Immature natural killer cell (primary cell): ENCODE measurements around the gene INPP4A. TPM values are rescaled to one million over a fixed set of nuclear protein-coding genes. Genes with fewer than 3 reads are reported as not detected.

Experiments used
- DNase-seq, 3 donors: peaks; one replicate each; pipeline ENCODE4 v3.0.0; 2022; ENCODE audit warnings: mixed read lengths in 1 of 3
- H3K27ac Mint-ChIP-seq, 6 donors: one replicate each; pipeline ENCODE4 v1.8.0; 2020; ENCODE audit warnings: mixed read lengths in 6 of 6, mild to moderate bottlenecking in 5 of 6, inconsistent platforms in 4 of 6, moderate library complexity in 3 of 6
- H3K27me3 Mint-ChIP-seq, 3 donors: one replicate each; pipeline ENCODE4 v1.8.0; 2020 to 2021; ENCODE audit warnings: low read depth in 3 of 3, mild to moderate bottlenecking in 3 of 3, mixed read lengths in 3 of 3, moderate library complexity in 3 of 3, inconsistent platforms in 1 of 3
- H3K36me3 Mint-ChIP-seq, 3 donors: one replicate each; pipeline ENCODE4 v1.8.0; 2020; ENCODE audit warnings: mixed read lengths in 3 of 3, inconsistent platforms in 2 of 3, mild to moderate bottlenecking in 2 of 3
- H3K4me1 Mint-ChIP-seq, 2 donors: one replicate each; pipeline ENCODE4 v1.8.0; 2020; ENCODE audit warnings: inconsistent platforms in 2 of 2, mild to moderate bottlenecking in 2 of 2, mixed read lengths in 2 of 2, moderate library complexity in 1 of 2
- H3K4me3 Mint-ChIP-seq, 5 donors: one replicate each; pipeline ENCODE4 v1.8.0; 2020; ENCODE audit warnings: mild to moderate bottlenecking in 5 of 5, mixed read lengths in 5 of 5, inconsistent platforms in 3 of 5, moderate library complexity in 3 of 5
- H3K9me3 Mint-ChIP-seq, 6 donors: one replicate each; pipeline ENCODE4 v1.8.0; 2020; ENCODE audit warnings: mild to moderate bottlenecking in 6 of 6, mixed read lengths in 6 of 6, inconsistent platforms in 4 of 6, moderate library complexity in 3 of 6
- polyA plus RNA-seq, 3 donors: library from polyadenylated mRNA; unstranded; fragments of 300-500 nt; fragmentation: Illumina TruSeq; gene quantifications; one replicate each; pipeline ENCODE4 v1.2.3, GENCODE V29; 2021

INPP4A gene
- polyA plus RNA-seq, 3 donors from 2014 or later, result 34.1 to 101 (median 35.0) TPM

GRCh38 chr2:98478088-98478551 lies 33.5 kb downstream of the INPP4A start:
- H3K27me3 Mint-ChIP-seq, result peaks cover 0 to 8% (median 5%) of the 10 kb centered on the region in 3 donors
- no peaks in the 10 kb centered on the region for H3K9me3 Mint-ChIP-seq
- peak overlapping the region; percentile 62 to 76 (median 74) for H3K4me3 Mint-ChIP-seq
- no peak for DNase-seq
- no peaks in the 10 kb centered on the region for H3K36me3 Mint-ChIP-seq
- H3K27ac Mint-ChIP-seq, result peak overlapping the region; percentile 82 to 94 (median 87)
- H3K4me1 Mint-ChIP-seq, result peaks cover 97 to 100% of the 10 kb centered on the region in 2 donors

GRCh38 chr2:98478907-98479306 lies 34.2 kb downstream of the INPP4A start:
- Mint-ChIP-seq H3K4me1 (peaks cover 97 to 100% of the 10 kb centered on the region in 2 donors), H3K27me3 (peaks cover 0 to 6% (median 5%) of the 10 kb centered on the region in 3 donors)
- no peak for DNase-seq

GRCh38 chr2:98479371-98479770 lies 34.7 kb downstream of the INPP4A start:
- Mint-ChIP-seq H3K4me3 (peak overlapping the region; percentile 62 to 76 (median 74)), H3K27ac (peak overlapping the region; percentile 82 to 94 (median 87)), H3K4me1 (peaks cover 97 to 100% of the 10 kb centered on the region in 2 donors), H3K36me3 (no peaks in the 10 kb centered on the region), H3K9me3 (no peaks in the 10 kb centered on the region), H3K27me3 (peaks cover 2 to 7% (median 2%) of the 10 kb centered on the region in 3 donors)
- no peak for DNase-seq

More at GRCh38 chr2:98478907-98479306, 34.2 kb downstream of the INPP4A start:
- Mint-ChIP-seq H3K4me3 (peak overlapping the region; percentile 62 to 76 (median 74)), H3K9me3 (no peaks in the 10 kb centered on the region), H3K36me3 (no peaks in the 10 kb centered on the region), H3K27ac (peak overlapping the region; percentile 82 to 94 (median 87))

GRCh38 chr2:98479959-98480524 lies 35.4 kb downstream of the INPP4A start:
- H3K4me3 Mint-ChIP-seq, result peak overlapping the region; percentile 41 to 76 (median 67)
- H3K9me3 Mint-ChIP-seq, result no peaks in the 10 kb centered on the region
- H3K27ac Mint-ChIP-seq, result peak overlapping the region; percentile 82 to 94 (median 87)
- peaks cover 2 to 7% (median 2%) of the 10 kb centered on the region in 3 donors for H3K27me3 Mint-ChIP-seq
- peak in 2 of 3 donors; percentile 52 to 56 for DNase-seq
- H3K36me3 Mint-ChIP-seq, result no peaks in the 10 kb centered on the region
- peaks cover 97 to 100% of the 10 kb centered on the region in 2 donors for H3K4me1 Mint-ChIP-seq

GRCh38 chr2:98480598-98480997 lies 35.9 kb downstream of the INPP4A start:
- H3K9me3 Mint-ChIP-seq, result no peaks in the 10 kb centered on the region
- DNase-seq, result no peak
- H3K4me3 Mint-ChIP-seq, result peak overlapping the region in 4 of 5 donors; percentile 23 to 76 (median 52)
- peaks cover 97 to 100% of the 10 kb centered on the region in 2 donors for H3K4me1 Mint-ChIP-seq
- H3K27ac Mint-ChIP-seq, result peak overlapping the region; percentile 82 to 94 (median 87)
- H3K27me3 Mint-ChIP-seq, result peaks cover 2 to 7% (median 2%) of the 10 kb centered on the region in 3 donors
- H3K36me3 Mint-ChIP-seq, result no peaks in the 10 kb centered on the region

- Mint-ChIP-seq H3K9me3 (no peaks in the 10 kb centered on the region), H3K36me3 (no peaks in the 10 kb centered on the region), H3K27me3 (peaks cover 2 to 7% (median 2%) of the 10 kb centered on the region in 3 donors), H3K4me3 (peak overlapping the region in 3 of 5 donors; percentile 21 to 38 (median 36)), H3K27ac (peak overlapping the region in 5 of 6 donors; percentile 70 to 82 (median 79)), H3K4me1 (peaks cover 97 to 100% of the 10 kb centered on the region in 2 donors)
- no peak for DNase-seq
Measured at GRCh38 chr2:98482362-98482761, 37.7 kb downstream of the INPP4A start.

GRCh38 chr2:98483257-98483861 lies 38.7 kb downstream of the INPP4A start:
- peaks cover 2 to 4% (median 2%) of the 10 kb centered on the region in 3 donors for H3K27me3 Mint-ChIP-seq
- H3K27ac Mint-ChIP-seq, result peak overlapping the region; percentile 77 to 94 (median 82)
- DNase-seq, result no peak
- no peaks in the 10 kb centered on the region for H3K36me3 Mint-ChIP-seq
- H3K4me3 Mint-ChIP-seq, result peak overlapping the region; percentile 42 to 79 (median 55)
- H3K9me3 Mint-ChIP-seq, result no peaks in the 10 kb centered on the region
- H3K4me1 Mint-ChIP-seq, result peaks cover 97 to 100% of the 10 kb centered on the region in 2 donors

GRCh38 chr2:98484121-98484557 lies 39.5 kb downstream of the INPP4A start:
- Mint-ChIP-seq H3K27ac (peak overlapping the region; percentile 77 to 94 (median 82)), H3K27me3 (peaks cover 2% of the 10 kb centered on the region in 3 donors), H3K4me1 (peaks cover 97 to 100% of the 10 kb centered on the region in 2 donors), H3K36me3 (no peaks in the 10 kb centered on the region), H3K9me3 (no peaks in the 10 kb centered on the region), H3K4me3 (peak overlapping the region; percentile 42 to 79 (median 55))
- no peak for DNase-seq

- H3K4me3 Mint-ChIP-seq, result peak overlapping the region; percentile 28 to 65 (median 50)
- peaks cover 2% of the 10 kb centered on the region in 3 donors for H3K27me3 Mint-ChIP-seq
- H3K27ac Mint-ChIP-seq, result peak overlapping the region; percentile 72 to 94 (median 81)
- H3K36me3 Mint-ChIP-seq, result no peaks in the 10 kb centered on the region
- H3K9me3 Mint-ChIP-seq, result no peaks in the 10 kb centered on the region
- no peak for DNase-seq
- peaks cover 97 to 100% of the 10 kb centered on the region in 2 donors for H3K4me1 Mint-ChIP-seq
Measured at GRCh38 chr2:98484652-98485452, 40.2 kb downstream of the INPP4A start.

- Mint-ChIP-seq H3K9me3 (no peaks in the 10 kb centered on the region), H3K36me3 (no peaks in the 10 kb centered on the region), H3K4me1 (peaks cover 97 to 100% of the 10 kb centered on the region in 2 donors), H3K27ac (peak overlapping the region; percentile 72 to 94 (median 81)), H3K27me3 (peaks cover 2% of the 10 kb centered on the region in 3 donors), H3K4me3 (peak overlapping the region; percentile 28 to 65 (median 50))
- DNase-seq, result no peak
Measured at GRCh38 chr2:98485453-98485755, 40.7 kb downstream of the INPP4A start.

GRCh38 chr2:98486374-98486981 lies 41.8 kb downstream of the INPP4A start:
- H3K4me1 Mint-ChIP-seq, result peaks cover 97 to 100% of the 10 kb centered on the region in 2 donors
- peak overlapping the region; percentile 37 to 88 (median 74) for H3K27ac Mint-ChIP-seq

GRCh38 chr2:98487101-98487805 lies 42.6 kb downstream of the INPP4A start:
- Mint-ChIP-seq H3K27ac (peak overlapping the region; percentile 4 to 77 (median 55)), H3K4me3 (peak overlapping the region in 1 of 5 donors; percentile 21), H3K4me1 (peaks cover 98 to 100% of the 10 kb centered on the region in 2 donors), H3K9me3 (no peaks in the 10 kb centered on the region), H3K27me3 (peaks cover 0 to 2% (median 2%) of the 10 kb centered on the region in 3 donors), H3K36me3 (no peaks in the 10 kb centered on the region)
- DNase-seq, result no peak

More at GRCh38 chr2:98486374-98486981, 41.8 kb downstream of the INPP4A start:
- H3K4me3 Mint-ChIP-seq, result peak overlapping the region in 4 of 5 donors; percentile 12 to 65 (median 40)
- no peaks in the 10 kb centered on the region for H3K36me3 Mint-ChIP-seq
- peaks cover 0 to 2% (median 2%) of the 10 kb centered on the region in 3 donors for H3K27me3 Mint-ChIP-seq
- no peaks in the 10 kb centered on the region for H3K9me3 Mint-ChIP-seq
- no peak for DNase-seq
